ENCODE results near the gene PNLIPRP3.

PNLIPRP3 gene

DNA sequence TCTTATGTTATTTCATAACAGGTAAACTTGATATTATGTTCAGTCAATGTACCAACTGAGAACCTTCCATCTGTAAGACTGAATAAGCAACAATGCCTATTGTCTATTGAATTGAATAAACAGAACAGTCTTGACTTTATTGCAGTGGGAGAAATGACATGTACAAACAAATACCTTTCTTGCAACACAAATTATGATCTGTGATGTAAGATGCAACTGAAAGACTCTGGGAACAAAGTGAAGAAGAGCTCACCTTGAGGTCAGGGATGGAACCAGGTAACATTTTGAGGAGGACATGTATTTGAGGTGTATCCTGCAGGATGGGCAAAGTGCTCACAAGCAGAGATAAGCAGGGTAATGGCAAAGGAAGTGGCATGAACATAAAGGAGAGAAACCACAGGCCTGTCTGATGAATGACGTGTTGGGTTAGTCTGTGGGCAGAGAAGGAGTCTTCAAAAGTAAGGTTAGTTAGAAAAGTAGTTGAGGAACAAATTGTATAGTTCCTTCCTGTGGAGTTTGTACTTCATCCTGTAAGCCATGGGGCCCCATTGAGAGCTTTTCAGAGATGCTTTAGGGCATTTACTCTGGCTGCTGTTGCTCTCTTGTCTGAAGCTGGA, 9.5 kb downstream of the PNLIPRP3 start:
- H3K9me3 ChIP-seq (ENCODE audit: severe bottlenecking) = no peaks in the 10 kb centered on the region
- no peak for TF ChIP-seq CTCF (IDR thresholded peaks at IDR 0.05; ENCODE audit: low read depth, low read length)
- DNase-seq = no peak

DNA sequence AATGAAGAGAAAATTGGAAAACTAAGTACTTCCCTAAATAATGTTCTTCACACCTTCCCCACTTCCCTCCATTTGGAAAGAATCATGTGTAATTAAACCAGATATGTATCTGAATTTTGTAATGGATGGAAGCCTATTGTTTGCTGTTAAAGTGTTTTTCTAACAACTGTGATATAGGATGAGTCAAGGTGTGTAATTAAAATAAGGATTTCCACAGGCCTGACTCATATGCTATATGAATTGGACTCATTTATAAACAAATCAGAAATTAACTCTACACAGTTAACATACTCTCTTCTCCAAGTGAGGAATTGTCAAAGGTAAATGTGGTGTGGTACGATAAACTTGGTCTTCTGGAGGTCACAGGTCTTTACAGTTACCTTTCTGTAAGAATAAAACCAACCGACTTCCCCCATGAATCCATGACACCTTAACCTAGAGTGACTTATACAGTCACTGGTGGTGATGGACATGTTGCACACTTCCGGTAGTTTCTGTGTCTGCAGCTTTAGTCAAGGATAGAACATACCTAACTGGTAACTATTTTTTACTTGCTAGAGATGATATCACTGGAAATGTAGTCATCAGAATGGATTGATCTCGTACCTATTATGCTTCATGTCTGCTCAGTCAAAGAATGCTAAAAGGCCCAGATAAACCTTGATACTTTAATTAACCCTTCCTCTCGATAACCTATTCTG, 12.8 kb downstream of the PNLIPRP3 start:
- no peaks in the 10 kb centered on the region for H3K36me3 ChIP-seq
- no peaks in the 10 kb centered on the region for H3K27me3 ChIP-seq (ENCODE audit: insufficient read depth, low read depth, severe bottlenecking)
- no peaks in the 10 kb centered on the region for H3K9me3 ChIP-seq (ENCODE audit: severe bottlenecking)
- no peak for DNase-seq
- TF ChIP-seq CTCF (IDR thresholded peaks at IDR 0.05; ENCODE audit: low read depth, low read length) = no peak
- no peak overlapping the region for H3K27ac ChIP-seq
- H3K4me3 ChIP-seq (ENCODE audit: low read depth, low read length) = no peak overlapping the region

More for the DNA sequence above, 9.5 kb downstream of the PNLIPRP3 start:
- no peaks in the 10 kb centered on the region for H3K27me3 ChIP-seq (ENCODE audit: insufficient read depth, low read depth, severe bottlenecking)
- no peak overlapping the region for H3K27ac ChIP-seq
- no peak overlapping the region for H3K4me3 ChIP-seq (ENCODE audit: low read depth, low read length)
- H3K36me3 ChIP-seq = no peaks in the 10 kb centered on the region

DNA sequence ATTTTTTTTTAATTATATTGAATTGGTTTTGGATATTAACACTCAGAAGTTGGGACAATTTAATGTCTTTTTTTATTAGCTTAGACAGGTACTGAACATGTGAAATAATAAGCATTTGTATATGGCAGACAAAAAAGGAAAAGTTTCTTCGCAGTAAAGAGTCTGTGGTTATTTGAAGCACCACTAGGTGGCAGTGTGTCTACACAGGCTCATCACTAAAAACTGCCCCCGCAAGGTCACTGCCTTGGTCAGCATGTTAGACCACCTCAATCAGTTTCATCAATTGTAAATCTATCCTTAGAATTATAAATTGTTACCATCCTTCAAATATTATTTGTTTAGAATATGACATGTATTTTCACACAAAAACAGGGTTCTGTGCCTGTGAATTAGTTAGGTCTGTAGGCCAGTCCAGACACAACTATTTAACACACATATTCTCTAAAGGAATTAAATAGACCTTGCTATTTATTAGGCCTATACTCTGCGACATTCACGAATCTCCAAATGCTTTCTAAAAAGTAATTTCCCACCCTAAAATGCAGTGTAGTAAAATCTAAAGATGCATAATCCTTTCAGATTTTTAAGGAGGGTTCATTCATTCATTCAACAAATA, 17.0 kb downstream of the PNLIPRP3 start:
- no peaks in the 10 kb centered on the region for H3K27me3 ChIP-seq (ENCODE audit: insufficient read depth, low read depth, severe bottlenecking)
- H3K27ac ChIP-seq = no peak overlapping the region
- H3K9me3 ChIP-seq (ENCODE audit: severe bottlenecking) = no peaks in the 10 kb centered on the region
- H3K36me3 ChIP-seq = no peaks in the 10 kb centered on the region
- DNase-seq = peak; percentile 25
- peak overlapping the region; percentile 37 for H3K4me3 ChIP-seq (ENCODE audit: low read depth, low read length)
- peak; percentile 72 for TF ChIP-seq CTCF (IDR thresholded peaks at IDR 0.05; ENCODE audit: low read depth, low read length)

GRCh38 chr10:116450861-116451260, 23.2 kb downstream of the PNLIPRP3 start:
- H3K27me3 ChIP-seq (ENCODE audit: insufficient read depth, low read depth, severe bottlenecking) = no peaks in the 10 kb centered on the region
- no peak for TF ChIP-seq CTCF (IDR thresholded peaks at IDR 0.05; ENCODE audit: low read depth, low read length)
- H3K36me3 ChIP-seq = no peaks in the 10 kb centered on the region
- no peak for DNase-seq
- H3K27ac ChIP-seq = no peak overlapping the region
- H3K4me3 ChIP-seq (ENCODE audit: low read depth, low read length) = no peak overlapping the region
- no peaks in the 10 kb centered on the region for H3K9me3 ChIP-seq (ENCODE audit: severe bottlenecking)

- H3K27me3 ChIP-seq (ENCODE audit: insufficient read depth, low read depth, severe bottlenecking) = no peaks in the 10 kb centered on the region
- H3K4me3 ChIP-seq (ENCODE audit: low read depth, low read length) = no peak overlapping the region
- no peak for TF ChIP-seq CTCF (IDR thresholded peaks at IDR 0.05; ENCODE audit: low read depth, low read length)
- no peaks in the 10 kb centered on the region for H3K36me3 ChIP-seq
- no peak for DNase-seq
- H3K9me3 ChIP-seq (ENCODE audit: severe bottlenecking) = no peaks in the 10 kb centered on the region
- no peak overlapping the region for H3K27ac ChIP-seq
These were observed 24.2 kb downstream of the PNLIPRP3 start for GRCh38 chr10:116451711-116452337.

All from WERI-Rb-1 (cell line).